HEK293 (cell line): ENCODE results near the gene TIAM2.

Source experiments
- CTCF ChIA-PET: fragments of 350-600 bp; formaldehyde crosslinking; extraction: SDS; loops from one replicate; lab custom pipeline; 2021; ENCODE audit warnings: antibody characterized with exemption; lab: Yijun Ruan, JAX
- POLR2A ChIA-PET: fragments of 300-600 bp; formaldehyde crosslinking; extraction: SDS; loops from one replicate; lab custom pipeline; 2020; ENCODE audit warnings: antibody characterized with exemption, inconsistent platforms; lab: Yijun Ruan, JAX
- H3K27ac ChIP-seq: fragments of 200-500 bp; sonication (Bioruptor generic); 2 replicates; pipeline ENCODE4 v1.5.1; 2014; ENCODE audit warnings: low read depth, low read length, control low read depth, inconsistent platforms; ENCODE audit errors: extremely low read depth
- H3K36me3 ChIP-seq, 2 experiments: fragments of 200-500 bp in 1 of 2; sonication (Bioruptor generic) in 1 of 2; 1 replicate in 1 of 2; 2 replicates in 1 of 2; pipeline ENCODE4 v1.5.1; 2014 to 2017; ENCODE audit warnings: inconsistent platforms in 2 of 2, low read length in 2 of 2; ENCODE audit not compliant: control insufficient read depth in 2 of 2, insufficient read depth in 1 of 2
- H3K4me1 ChIP-seq: fragments of 200-500 bp; sonication (Bioruptor generic); 2 replicates; pipeline ENCODE4 v1.5.1; 2014; ENCODE audit warnings: mild to moderate bottlenecking, low read length, inconsistent platforms; ENCODE audit not compliant: control insufficient read depth, insufficient read depth
- H3K4me3 ChIP-seq: 2 replicates; pipeline ENCODE4 v1.5.1; 2011; ENCODE audit warnings: low read depth, mild to moderate bottlenecking, control low read depth, low read length, moderate library complexity
- H3K9me3 ChIP-seq: fragments of 200-500 bp; sonication (Bioruptor generic); 2 replicates; pipeline ENCODE4 v1.5.1; 2014; ENCODE audit warnings: low read depth, low read length, inconsistent platforms; ENCODE audit not compliant: control insufficient read depth, insufficient read depth
- MYNN ChIP-seq: fragments of 450-650 bp; formaldehyde crosslinking; IDR thresholded peaks from 2 replicates; pipeline ENCODE4 v1.5.1; 2016; ENCODE audit warnings: missing biosample characterization, missing genetic modification characterization, borderline replicate concordance
- ZBTB7A ChIP-seq: fragments of 450-650 bp; formaldehyde crosslinking; IDR thresholded peaks from 2 replicates; pipeline ENCODE4 v1.5.1; 2016; ENCODE audit warnings: low read depth, missing biosample characterization, missing genetic modification characterization
- ZFP69B ChIP-seq: fragments of 450-650 bp; formaldehyde crosslinking; IDR thresholded peaks from 2 replicates; pipeline ENCODE4 v1.5.1; 2016; ENCODE audit warnings: missing biosample characterization, missing genetic modification characterization
- ZIC2 ChIP-seq: fragments of 450-650 bp; formaldehyde crosslinking; IDR thresholded peaks from 2 replicates; pipeline ENCODE4 v1.5.1; 2016; ENCODE audit warnings: missing biosample characterization, missing genetic modification characterization
- ZNF114 ChIP-seq: fragments of 450-650 bp; formaldehyde crosslinking; IDR thresholded peaks from 2 replicates; pipeline ENCODE4 v1.5.0; 2017; ENCODE audit warnings: missing biosample characterization, missing genetic modification characterization
- ZNF211 ChIP-seq: fragments of 450-650 bp; formaldehyde crosslinking; IDR thresholded peaks from 2 replicates; pipeline ENCODE4 v1.5.1; 2016; ENCODE audit warnings: low read depth, missing biosample characterization, missing genetic modification characterization
- ZNF214 ChIP-seq: fragments of 450-650 bp; formaldehyde crosslinking; IDR thresholded peaks from 2 replicates; pipeline ENCODE4 v1.5.1; 2017; ENCODE audit warnings: missing biosample characterization, mild to moderate bottlenecking, missing genetic modification characterization, borderline replicate concordance
- ZNF239 ChIP-seq: fragments of 450-650 bp; formaldehyde crosslinking; IDR thresholded peaks from 2 replicates; pipeline ENCODE4 v1.5.1; 2016; ENCODE audit warnings: missing biosample characterization, missing genetic modification characterization
- ZNF24 ChIP-seq: fragments of 450-650 bp; formaldehyde crosslinking; IDR thresholded peaks from 2 replicates; pipeline ENCODE4 v1.5.1; 2016; ENCODE audit warnings: missing biosample characterization, missing genetic modification characterization
- ZNF394 ChIP-seq: fragments of 450-650 bp; formaldehyde crosslinking; IDR thresholded peaks from 2 replicates; pipeline ENCODE4 v1.5.1; 2016; ENCODE audit warnings: missing biosample characterization, missing genetic modification characterization, mild to moderate bottlenecking, moderate library complexity, borderline replicate concordance
- ZNF426 ChIP-seq: fragments of 450-650 bp; formaldehyde crosslinking; IDR thresholded peaks from 2 replicates; pipeline ENCODE4 v1.5.1; 2017; ENCODE audit warnings: missing biosample characterization, missing genetic modification characterization, mild to moderate bottlenecking, inconsistent platforms, moderate library complexity
- ZNF560 ChIP-seq: fragments of 450-650 bp; formaldehyde crosslinking; IDR thresholded peaks from 2 replicates; pipeline ENCODE4 v1.5.1; 2017; ENCODE audit warnings: missing biosample characterization, missing genetic modification characterization, borderline replicate concordance
- ZNF621 ChIP-seq: fragments of 450-650 bp; formaldehyde crosslinking; IDR thresholded peaks from 2 replicates; pipeline ENCODE4 v1.5.1; 2017; ENCODE audit warnings: missing biosample characterization, missing genetic modification characterization
- ZNF629 ChIP-seq: fragments of 450-650 bp; formaldehyde crosslinking; IDR thresholded peaks from 2 replicates; pipeline ENCODE4 v1.5.1; 2017; ENCODE audit warnings: missing biosample characterization, missing genetic modification characterization
- ZNF701 ChIP-seq: fragments of 450-650 bp; formaldehyde crosslinking; IDR thresholded peaks from 2 replicates; pipeline ENCODE4 v1.5.1; 2016; ENCODE audit warnings: missing biosample characterization, missing genetic modification characterization
- ZNF791 ChIP-seq: fragments of 450-650 bp; formaldehyde crosslinking; IDR thresholded peaks from 2 replicates; pipeline ENCODE4 v1.5.1; 2016; ENCODE audit warnings: missing biosample characterization, missing genetic modification characterization
- TF ChIP-seq, protein P1 (sequence below): fragments of 450-650 bp; formaldehyde crosslinking; IDR thresholded peaks from 2 replicates; pipeline ENCODE4 v1.5.1; 2016; ENCODE audit warnings: missing biosample characterization, missing genetic modification characterization
- TF ChIP-seq, protein P2 (sequence below): fragments of 450-650 bp; formaldehyde crosslinking; IDR thresholded peaks from 2 replicates; pipeline ENCODE4 v1.5.1; 2016; ENCODE audit warnings: missing biosample characterization, missing genetic modification characterization, low read depth
- TF ChIP-seq, protein P3 (sequence below): fragments of 450-650 bp; formaldehyde crosslinking; IDR thresholded peaks from 2 replicates; pipeline ENCODE4 v1.5.1; 2016; ENCODE audit warnings: missing biosample characterization, missing genetic modification characterization, borderline replicate concordance
- TF ChIP-seq, protein P4 (sequence below): fragments of 450-650 bp; formaldehyde crosslinking; conservative IDR thresholded peaks from 2 replicates; pipeline ENCODE4 v1.5.1; 2016; ENCODE audit warnings: low read depth, missing biosample characterization, missing genetic modification characterization
- TF ChIP-seq, protein P5 (sequence below): fragments of 450-650 bp; formaldehyde crosslinking; IDR thresholded peaks from 2 replicates; pipeline ENCODE4 v1.5.1; 2016; ENCODE audit warnings: missing biosample characterization, missing genetic modification characterization

TIAM2 gene

DNA sequence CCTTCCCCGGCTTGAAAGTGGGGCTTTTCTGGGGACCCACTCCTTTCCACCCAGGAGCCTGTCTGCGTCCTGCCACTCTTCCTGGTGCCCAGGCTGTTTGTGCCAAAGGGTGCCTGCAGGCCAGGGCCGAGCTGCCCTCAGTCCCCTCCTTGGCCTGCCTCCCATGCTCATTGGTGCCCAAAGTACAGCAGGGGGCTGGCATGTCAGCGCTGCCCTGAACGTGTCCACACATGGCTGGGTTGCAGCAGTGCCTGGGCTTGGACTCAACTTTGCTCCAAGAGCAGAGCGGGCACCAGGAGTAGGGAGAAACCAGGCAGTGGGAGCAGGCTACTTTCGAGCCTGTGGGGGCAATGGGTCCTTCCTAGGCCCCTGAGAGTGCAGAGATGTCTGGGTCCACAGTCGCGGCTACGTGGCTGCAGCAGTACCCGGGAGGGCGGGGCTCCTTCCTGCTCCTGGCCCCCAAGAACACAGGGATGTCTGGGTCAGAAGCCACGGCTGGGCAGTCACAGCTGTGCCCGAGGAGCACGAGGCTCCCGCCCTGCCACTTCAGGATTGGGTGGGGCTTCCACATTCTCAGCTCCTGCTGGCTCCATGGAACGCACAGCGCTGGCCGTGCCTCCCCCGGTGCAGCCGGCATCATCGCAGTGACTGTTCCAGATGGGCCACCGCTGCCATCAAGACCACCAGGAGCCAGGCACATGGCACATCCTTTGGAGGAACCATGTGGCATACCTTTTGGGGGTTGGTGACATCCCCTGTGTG, 218.7 kb downstream of the TIAM2 start (continued):
- no peak for TF ChIP-seq ZNF114 (tag by site-specific recombination)
- no peak for TF ChIP-seq ZFP69B
- TF ChIP-seq ZNF211, result no peak
- TF ChIP-seq ZNF24, result no peak
- TF ChIP-seq ZNF214 (tag by site-specific recombination), result no peak
- TF ChIP-seq ZNF239 (tag by site-specific recombination), result no peak
- TF ChIP-seq MYNN (tag by site-specific recombination), result no peak

DNA sequence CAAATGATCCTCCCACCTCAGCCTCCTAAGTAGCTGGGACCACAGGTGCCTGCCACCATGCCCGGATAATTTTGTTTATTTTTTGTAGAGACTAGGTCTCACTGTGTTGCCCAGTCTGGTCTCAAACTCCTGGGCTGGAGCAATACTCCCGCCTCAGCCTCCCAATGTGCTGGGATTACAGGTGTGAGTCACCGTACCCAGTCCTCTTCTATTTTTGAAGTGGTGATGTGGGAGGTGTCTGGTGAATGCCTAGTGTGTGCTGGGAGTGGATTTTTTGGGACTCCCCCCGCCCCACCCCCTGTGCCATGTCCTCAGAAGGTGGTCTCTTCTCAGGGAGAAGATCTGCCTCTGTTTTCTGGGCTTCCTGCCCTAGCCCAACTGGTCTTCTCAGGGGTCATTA, 220.8 kb downstream of the TIAM2 start:
- no peak overlapping the region for H3K4me3 ChIP-seq
- POLR2A ChIA-PET, result no interaction called here
- H3K27ac ChIP-seq, result no peak overlapping the region
- peaks cover 0 to 5% of the 10 kb centered on the region in 2 experiments; a peak in 1 of 3 replicates for H3K36me3 ChIP-seq
- CTCF ChIA-PET, result interaction anchor here (0.7 to 1.2 kb wide), 2 partner anchors 9 to 290 kb away, joined by 3 read pairs; no protein-coding TSS in a partner anchor
- no peaks in the 10 kb centered on the region for H3K9me3 ChIP-seq
- no peaks in the 10 kb centered on the region for H3K4me1 ChIP-seq
- TF ChIP-seq ZNF426 (tag by site-specific recombination) (no peak), ZIC2 (tag by site-specific recombination) (peak; percentile 30; the same call in 1 of the 2 replicates), ZNF791 (no peak), ZNF621 (tag by site-specific recombination) (no peak)
- TF ChIP-seq, all 188 proteins: peak for 1

DNA sequence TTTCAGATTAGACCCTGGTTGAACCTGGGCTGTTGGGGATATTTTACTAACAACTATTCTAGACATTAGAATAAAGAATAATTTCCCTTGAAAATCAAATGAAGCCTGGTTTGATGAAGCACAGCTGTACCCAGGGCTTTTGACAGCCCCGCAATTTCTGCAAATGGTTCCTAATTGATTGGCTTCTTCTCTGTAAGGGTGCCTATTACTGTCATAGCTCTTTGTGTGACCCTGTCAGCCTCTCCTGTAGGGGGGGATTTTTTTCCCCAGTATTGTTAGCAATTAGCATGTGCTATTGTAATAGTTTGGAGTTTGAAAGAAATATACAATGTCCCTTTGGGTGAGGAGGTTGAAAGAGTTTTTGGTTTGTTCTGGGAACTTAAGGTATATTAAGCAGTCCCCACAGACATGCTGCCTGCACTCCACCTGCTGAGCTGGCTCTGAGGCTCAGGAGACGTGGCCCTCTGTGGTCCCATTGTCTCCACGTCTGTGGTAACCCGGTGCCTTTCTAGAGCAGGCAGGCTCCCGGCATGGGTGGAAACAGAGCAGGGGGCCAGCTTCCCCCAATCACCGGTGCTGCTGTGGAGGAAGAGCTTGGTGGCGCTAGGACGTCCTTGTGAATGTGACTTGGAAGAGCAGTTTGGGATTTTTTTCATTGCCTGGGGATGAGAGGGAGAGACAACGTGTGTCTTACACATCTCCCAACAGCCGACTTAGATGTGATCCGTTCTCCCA, 221.4 kb downstream of the TIAM2 start:
- H3K36me3 ChIP-seq, result peaks cover 0 to 5% of the 10 kb centered on the region in 2 experiments; a peak in 1 of 3 replicates
- ChIA-PET CTCF (interaction anchor here (0.6 to 1.2 kb wide), 2 partner anchors 10 to 222 kb away, joined by 3 read pairs; no protein-coding TSS in a partner anchor), POLR2A (no interaction called here)
- no peak overlapping the region for H3K4me3 ChIP-seq
- H3K4me1 ChIP-seq, result no peaks in the 10 kb centered on the region
- H3K9me3 ChIP-seq, result no peaks in the 10 kb centered on the region
- H3K27ac ChIP-seq, result no peak overlapping the region
- TF ChIP-seq, protein P1, sequence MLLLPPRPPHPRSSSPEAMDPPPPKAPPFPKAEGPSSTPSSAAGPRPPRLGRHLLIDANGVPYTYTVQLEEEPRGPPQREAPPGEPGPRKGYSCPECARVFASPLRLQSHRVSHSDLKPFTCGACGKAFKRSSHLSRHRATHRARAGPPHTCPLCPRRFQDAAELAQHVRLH (tag by site-specific recombination), result no peak
- no peak for TF ChIP-seq ZNF24
- no peak for TF ChIP-seq ZNF560 (tag by site-specific recombination)
- no peak for TF ChIP-seq ZNF394 (tag by site-specific recombination)
- TF ChIP-seq, protein P2, sequence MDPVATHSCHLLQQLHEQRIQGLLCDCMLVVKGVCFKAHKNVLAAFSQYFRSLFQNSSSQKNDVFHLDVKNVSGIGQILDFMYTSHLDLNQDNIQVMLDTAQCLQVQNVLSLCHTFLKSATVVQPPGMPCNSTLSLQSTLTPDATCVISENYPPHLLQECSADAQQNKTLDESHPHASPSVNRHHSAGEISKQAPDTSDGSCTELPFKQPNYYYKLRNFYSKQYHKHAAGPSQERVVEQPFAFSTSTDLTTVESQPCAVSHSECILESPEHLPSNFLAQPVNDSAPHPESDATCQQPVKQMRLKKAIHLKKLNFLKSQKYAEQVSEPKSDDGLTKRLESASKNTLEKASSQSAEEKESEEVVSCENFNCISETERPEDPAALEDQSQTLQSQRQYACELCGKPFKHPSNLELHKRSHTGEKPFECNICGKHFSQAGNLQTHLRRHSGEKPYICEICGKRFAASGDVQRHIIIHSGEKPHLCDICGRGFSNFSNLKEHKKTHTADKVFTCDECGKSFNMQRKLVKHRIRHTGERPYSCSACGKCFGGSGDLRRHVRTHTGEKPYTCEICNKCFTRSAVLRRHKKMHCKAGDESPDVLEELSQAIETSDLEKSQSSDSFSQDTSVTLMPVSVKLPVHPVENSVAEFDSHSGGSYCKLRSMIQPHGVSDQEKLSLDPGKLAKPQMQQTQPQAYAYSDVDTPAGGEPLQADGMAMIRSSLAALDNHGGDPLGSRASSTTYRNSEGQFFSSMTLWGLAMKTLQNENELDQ (tag by site-specific recombination), result no peak
- TF ChIP-seq, protein P3, sequence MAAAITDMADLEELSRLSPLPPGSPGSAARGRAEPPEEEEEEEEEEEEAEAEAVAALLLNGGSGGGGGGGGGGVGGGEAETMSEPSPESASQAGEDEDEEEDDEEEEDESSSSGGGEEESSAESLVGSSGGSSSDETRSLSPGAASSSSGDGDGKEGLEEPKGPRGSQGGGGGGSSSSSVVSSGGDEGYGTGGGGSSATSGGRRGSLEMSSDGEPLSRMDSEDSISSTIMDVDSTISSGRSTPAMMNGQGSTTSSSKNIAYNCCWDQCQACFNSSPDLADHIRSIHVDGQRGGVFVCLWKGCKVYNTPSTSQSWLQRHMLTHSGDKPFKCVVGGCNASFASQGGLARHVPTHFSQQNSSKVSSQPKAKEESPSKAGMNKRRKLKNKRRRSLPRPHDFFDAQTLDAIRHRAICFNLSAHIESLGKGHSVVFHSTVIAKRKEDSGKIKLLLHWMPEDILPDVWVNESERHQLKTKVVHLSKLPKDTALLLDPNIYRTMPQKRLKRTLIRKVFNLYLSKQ (tag by site-specific recombination), result no peak
- TF ChIP-seq, protein P4, sequence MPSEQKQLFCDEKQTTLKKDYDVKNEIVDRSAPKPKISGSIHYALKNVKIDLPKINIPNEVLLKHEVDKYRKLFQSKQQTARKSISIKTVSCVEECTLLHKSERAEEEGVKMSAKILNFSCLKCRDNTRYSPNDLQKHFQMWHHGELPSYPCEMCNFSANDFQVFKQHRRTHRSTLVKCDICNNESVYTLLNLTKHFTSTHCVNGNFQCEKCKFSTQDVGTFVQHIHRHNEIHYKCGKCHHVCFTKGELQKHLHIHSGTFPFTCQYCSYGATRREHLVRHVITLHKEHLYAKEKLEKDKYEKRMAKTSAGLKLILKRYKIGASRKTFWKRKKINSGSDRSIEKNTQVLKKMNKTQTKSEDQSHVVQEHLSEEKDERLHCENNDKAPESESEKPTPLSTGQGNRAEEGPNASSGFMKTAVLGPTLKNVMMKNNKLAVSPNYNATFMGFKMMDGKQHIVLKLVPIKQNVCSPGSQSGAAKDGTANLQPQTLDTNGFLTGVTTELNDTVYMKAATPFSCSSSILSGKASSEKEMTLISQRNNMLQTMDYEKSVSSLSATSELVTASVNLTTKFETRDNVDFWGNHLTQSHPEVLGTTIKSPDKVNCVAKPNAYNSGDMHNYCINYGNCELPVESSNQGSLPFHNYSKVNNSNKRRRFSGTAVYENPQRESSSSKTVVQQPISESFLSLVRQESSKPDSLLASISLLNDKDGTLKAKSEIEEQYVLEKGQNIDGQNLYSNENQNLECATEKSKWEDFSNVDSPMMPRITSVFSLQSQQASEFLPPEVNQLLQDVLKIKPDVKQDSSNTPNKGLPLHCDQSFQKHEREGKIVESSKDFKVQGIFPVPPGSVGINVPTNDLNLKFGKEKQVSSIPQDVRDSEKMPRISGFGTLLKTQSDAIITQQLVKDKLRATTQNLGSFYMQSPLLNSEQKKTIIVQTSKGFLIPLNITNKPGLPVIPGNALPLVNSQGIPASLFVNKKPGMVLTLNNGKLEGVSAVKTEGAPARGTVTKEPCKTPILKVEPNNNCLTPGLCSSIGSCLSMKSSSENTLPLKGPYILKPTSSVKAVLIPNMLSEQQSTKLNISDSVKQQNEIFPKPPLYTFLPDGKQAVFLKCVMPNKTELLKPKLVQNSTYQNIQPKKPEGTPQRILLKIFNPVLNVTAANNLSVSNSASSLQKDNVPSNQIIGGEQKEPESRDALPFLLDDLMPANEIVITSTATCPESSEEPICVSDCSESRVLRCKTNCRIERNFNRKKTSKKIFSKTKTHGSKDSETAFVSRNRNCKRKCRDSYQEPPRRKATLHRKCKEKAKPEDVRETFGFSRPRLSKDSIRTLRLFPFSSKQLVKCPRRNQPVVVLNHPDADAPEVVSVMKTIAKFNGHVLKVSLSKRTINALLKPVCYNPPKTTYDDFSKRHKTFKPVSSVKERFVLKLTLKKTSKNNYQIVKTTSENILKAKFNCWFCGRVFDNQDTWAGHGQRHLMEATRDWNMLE (tag by site-specific recombination), result no peak
- TF ChIP-seq, protein P5, sequence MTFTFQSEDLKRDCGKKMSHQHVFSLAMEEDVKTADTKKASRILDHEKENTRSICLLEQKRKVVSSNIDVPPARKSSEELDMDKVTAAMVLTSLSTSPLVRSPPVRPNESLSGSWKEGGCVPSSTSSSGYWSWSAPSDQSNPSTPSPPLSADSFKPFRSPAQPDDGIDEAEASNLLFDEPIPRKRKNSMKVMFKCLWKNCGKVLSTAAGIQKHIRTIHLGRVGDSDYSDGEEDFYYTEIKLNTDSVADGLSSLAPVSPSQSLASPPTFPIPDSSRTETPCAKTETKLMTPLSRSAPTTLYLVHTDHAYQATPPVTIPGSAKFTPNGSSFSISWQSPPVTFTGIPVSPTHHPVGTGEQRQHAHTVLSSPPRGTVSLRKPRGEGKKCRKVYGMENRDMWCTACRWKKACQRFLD (tag by site-specific recombination), result no peak
- no peak for TF ChIP-seq ZBTB7A (tag by site-specific recombination)
- TF ChIP-seq ZNF701, result no peak
- no peak for TF ChIP-seq ZNF629 (tag by site-specific recombination)
